GM21360 (cell line): ENCODE measurements around the gene EPAS1.

Experiments used
- ATAC-seq: cut with Tn5 transposase; IDR thresholded peaks from one replicate; pipeline ENCODE4 v1.9.1; 2021; ENCODE audit warnings: mild to moderate bottlenecking, moderate library complexity; ENCODE audit not compliant: unreplicated experiment

EPAS1 gene

GRCh38 chr2:46338674-46339073, 41.5 kb downstream of the EPAS1 start:
- no peak for ATAC-seq

DNA sequence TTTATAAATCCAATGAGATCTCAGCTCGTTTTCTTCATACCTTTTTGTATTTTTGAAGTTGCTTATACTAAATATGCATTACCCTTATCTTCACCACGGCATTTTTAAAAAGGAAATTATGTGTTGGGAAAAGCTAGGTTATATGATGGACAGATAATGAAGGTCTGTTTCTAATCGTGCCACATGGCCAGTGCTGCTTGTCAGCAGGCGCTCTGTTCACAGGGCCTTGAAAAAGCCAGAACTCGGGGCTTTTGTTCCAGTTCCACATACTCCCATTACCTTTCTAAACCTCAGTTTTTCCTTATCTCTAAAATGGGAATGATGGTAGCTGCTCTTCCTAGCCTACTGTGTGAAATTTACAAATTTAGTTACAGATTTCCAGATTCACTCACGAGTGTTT, 42.0 kb downstream of the EPAS1 start:
- no peak for ATAC-seq

- no peak for ATAC-seq
These were observed 42.7 kb downstream of the EPAS1 start for GRCh38 chr2:46339676-46340459.

- ATAC-seq: no peak
These were observed 43.7 kb downstream of the EPAS1 start for GRCh38 chr2:46340740-46341420.

DNA sequence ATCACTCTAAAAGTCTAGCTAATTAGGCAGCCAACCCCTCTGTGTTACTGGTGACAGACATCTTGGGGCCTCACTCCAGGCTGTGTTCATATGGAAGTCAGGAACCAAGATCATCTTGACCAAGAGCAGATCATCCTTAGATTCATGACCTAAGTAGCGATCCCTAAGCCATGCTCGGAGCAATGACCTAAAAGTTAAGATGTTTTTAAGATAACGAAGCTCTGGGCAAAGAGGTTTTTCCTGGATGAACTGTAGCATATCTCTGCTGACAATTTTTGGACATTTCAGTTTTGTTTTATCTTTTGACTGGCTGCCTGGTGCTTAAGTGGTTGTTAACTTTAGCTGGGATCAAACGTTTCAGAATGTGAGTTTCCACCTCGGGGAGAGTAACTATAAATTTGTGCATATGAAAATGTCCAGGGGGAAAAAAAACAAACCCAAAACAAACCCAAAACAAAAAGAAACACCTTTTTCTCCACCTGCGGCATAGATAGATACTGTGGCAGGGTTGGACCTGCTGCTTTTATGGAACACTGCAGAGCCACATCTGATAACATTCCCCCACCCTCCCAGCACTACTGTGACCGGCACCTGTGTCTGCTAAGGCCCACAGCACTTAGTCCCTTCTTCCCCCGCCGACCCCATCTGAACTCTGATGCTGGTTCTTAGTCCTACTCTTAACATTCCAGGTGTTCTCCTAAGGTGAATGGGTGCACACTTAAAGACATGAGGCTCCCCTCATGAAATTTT, 45.5 kb downstream of the EPAS1 start:
- no peak for ATAC-seq

DNA sequence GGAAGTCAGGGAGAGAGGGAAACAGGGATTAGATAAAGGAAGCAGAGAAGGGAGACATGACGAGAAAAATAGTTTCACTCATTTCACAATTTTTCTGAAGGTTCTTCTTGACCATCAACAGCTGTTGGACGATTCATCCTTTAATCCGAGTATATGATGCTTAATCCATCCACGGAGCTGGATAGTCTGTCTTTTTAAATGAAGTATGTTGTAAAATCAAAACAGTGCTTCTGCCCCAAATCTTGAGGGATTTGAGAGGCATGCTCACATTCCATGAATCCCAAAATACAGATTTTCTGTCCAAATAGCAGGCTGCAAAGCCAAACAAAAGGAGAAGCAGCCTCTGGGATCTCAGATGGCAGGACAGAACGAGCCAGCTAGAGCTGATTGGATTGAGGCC, 47.5 kb downstream of the EPAS1 start:
- ATAC-seq: no peak

DNA sequence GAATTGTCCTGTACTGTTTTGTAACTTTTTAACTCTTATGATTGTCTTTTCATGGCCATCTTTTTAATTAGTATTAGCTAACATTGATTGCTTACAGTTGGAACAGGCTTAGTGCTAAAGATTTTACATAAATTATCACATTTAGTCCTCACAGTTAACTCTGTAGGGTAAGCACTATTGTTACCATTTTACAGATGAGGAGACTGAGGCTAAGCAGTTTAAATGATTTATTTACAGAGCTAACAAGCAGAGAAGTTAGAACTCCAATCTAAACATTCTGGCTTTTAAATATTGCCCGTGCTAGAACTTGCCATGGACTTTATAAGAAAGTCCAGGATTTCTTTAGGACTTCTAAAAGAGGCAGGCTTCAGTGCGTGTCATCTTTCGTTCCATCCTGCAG, 48.6 kb downstream of the EPAS1 start:
- ATAC-seq: no peak

GRCh38 chr2:46346719-46347118, 49.5 kb downstream of the EPAS1 start:
- no peak for ATAC-seq

- ATAC-seq: no peak
These were observed 50.6 kb downstream of the EPAS1 start for GRCh38 chr2:46347648-46348280.

- ATAC-seq: no peak
These were observed 51.9 kb downstream of the EPAS1 start for GRCh38 chr2:46349115-46349547.

GRCh38 chr2:46350029-46350689, 53.0 kb downstream of the EPAS1 start:
- ATAC-seq: no peak

GRCh38 chr2:46351098-46351749, 54.0 kb downstream of the EPAS1 start:
- no peak for ATAC-seq

DNA sequence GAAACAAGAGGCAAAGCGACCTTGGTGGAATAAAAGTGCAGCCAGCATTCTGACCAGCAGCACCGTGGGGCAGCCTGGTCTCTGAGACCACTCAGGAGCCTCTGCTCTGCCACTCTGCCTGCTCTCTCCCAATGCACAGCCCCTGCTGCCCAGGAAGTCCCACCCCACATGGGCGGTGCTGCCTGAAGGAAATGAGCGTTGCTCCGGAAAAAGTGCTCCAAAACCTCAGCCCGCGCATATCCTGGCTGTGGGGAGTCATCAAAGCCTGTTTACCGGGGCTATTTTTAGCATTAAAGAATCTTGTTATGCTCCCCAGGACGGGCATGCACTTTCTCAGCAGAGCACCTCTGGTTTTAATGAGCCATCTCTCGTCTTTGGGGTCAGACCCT, 54.5 kb downstream of the EPAS1 start:
- no peak for ATAC-seq

DNA sequence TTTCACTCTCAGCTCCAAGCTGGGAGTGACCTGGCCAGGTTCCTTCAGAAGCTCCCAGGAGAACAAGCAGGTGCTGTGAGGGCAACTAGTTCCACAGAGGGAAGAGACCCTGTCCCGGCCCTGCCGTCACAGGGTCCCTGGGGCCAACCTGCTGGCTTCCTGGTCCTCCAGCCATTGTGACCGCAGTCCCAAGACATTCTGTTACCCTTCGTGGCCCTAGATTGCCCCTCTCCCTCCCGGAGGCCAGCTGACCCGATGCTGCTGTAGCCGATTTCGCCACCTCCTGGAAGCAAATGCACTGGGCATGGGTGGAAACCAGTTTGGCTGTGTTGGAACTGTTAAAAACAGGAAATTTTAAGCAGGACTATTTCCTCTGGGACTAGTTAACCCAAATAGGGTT, 55.4 kb downstream of the EPAS1 start:
- no peak for ATAC-seq

DNA sequence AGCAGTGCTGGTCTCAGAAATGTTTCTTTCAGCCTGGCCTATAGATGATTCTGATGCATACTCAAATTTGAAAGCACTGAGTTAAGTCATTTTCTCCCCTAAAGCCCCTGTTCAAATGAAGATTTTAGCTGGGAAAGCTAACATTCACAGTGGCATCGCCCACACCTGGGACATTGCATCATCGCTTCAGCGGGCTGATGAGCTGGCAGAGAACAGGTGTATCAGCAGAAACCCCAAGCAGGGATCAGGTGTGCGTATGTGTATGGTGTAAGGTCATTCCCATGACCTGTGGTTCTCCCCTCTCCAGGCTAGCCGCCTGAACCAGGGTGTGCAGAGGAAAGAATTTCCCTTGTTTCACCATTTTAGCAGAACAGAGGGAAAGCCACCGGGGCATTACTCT, 56.3 kb downstream of the EPAS1 start:
- no peak for ATAC-seq

DNA sequence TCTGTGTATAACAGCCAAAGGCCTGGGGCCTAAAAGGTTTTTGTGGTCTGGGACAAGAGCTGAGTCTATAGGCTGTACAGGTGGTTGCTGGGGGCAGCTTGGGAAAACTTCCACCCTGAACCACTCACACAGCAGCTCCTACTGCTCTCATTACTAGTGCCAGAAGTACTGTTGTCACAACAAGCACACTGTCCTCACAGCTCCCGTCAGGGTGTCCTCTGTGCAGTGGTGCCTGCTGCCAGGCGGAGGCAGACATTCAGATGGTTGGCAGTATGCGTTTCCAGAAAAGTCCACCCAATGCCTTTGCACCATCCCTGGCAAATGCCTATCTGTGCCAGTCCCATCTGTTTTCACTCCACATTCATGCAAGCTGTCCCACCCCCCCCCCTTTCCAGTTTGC, 58.5 kb downstream of the EPAS1 start:
- ATAC-seq: no peak

DNA sequence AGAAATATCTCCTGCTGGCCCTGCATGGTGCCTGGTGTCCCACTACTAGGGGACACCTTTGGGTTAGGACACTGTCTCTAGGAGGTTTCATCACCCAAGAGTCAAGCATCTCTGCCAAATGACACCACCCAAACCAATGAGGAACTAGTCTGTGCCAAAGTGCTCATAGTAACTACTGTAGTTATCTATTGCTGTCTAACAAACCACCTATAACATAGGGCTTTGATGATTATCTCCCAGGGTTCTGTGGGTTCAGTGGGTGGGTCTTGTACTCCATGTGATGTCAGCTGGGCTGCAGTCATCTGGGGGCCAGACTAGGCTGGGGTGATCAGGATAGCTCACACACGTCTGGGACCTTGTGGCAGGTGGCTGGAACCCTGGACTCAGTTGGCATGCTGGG, 59.8 kb downstream of the EPAS1 start:
- ATAC-seq: no peak

DNA sequence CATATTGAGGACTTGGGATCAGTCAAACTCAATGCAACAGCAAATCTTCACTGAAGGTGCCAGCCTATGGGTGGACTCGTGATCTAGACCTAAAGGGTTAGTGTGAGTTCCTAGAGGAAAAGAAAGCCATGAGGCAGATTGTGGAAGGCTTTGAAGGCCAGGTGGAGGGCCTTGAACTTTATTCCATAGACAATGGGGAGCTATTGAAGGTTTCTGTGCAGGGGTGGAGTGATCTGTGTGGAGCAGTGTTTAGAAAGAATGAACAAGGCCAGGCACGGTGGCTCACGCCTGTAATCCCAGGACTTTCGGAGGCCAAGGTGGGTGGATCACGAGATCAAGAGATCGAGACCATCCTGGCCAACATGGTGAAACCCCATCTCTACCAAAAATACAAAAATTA, 61.5 kb downstream of the EPAS1 start:
- ATAC-seq: no peak

- no peak for ATAC-seq
These were observed 63.1 kb downstream of the EPAS1 start for GRCh38 chr2:46360303-46360702.

DNA sequence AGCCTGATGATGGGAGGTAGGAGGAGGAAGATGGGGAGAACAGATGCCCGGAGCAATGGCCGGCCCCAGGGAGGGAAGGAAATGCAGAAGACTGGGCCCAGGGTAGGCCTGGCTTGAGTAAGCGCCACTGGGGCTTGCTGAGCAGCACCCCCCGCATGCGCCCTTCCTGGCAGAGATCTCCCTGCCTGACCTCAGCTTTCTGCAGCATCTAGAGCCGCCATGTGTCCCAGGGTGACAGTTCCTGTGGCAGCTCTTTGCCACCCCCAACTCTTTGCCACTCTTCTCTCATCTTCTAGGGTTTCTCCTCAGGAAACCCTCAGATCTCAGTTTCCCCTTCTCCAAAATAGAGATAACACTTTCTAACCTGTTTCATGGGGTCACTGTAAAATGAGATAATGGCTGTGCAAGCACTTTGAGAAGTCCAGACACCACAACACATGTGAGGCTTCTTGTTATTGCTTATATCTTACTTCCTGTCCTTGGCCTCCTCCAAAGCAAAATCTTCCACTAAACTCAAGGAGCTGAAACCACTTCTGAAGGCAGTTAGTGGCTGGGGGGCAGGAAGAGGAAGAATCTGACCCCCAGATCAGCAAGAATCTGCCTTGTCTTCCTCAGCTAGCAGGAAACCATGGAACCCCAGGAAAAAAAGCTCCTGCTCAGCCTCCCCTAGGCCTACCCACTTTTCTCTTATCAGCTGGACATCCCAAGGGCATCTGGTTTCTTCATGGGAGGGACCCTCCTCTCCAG, 64.9 kb downstream of the EPAS1 start:
- ATAC-seq: no peak
